GM13977 (cell line): Measurements from ENCODE around the gene CCDC14.
A peak's percentile ranks its signal among the peaks of the same experiment; 100 is the strongest.
"Not testable (repeated sequence)": the region's sequence is repeated elsewhere in the genome, so short reads cannot be mapped to it uniquely, and the experiment has no call there.

Experiments
- DNase-seq: peaks from one replicate; pipeline ENCODE4 v3.0.0; 2012; ENCODE audit warnings: low spot score
- CTCF ChIP-seq: IDR thresholded peaks from 2 replicates; pipeline ENCODE4 v1.5.1; 2012; ENCODE audit warnings: mild to moderate bottlenecking, control low read depth; ENCODE audit not compliant: insufficient read depth; ENCODE audit errors: extremely low read depth, missing control alignments
- in situ Hi-C: fragments of 300-500 bp; cut with MboI; formaldehyde crosslinking; loops from one replicate; pipeline ENCODE4 v1.12.0; 2022; ENCODE audit warnings: low sequenced_read_pairs, low pct_unique_long_range_greater_than_20kb, mixed read lengths, inconsistent platforms; ENCODE audit not compliant: unreplicated experiment

Gene CCDC14

GRCh38 chr3:123960781-123961507 lies at the start of gene CCDC14:
CCDC14 (minus strand) TSS chr3:123961229; CDS start chr3:123961173, 56 bp downstream.
- in situ Hi-C loops = no loop called here
- DNase-seq = peak; percentile 60
- no peak for TF ChIP-seq CTCF

- in situ Hi-C loops, DNase-seq: not testable (repeated sequence)
Measured at GRCh38 chr3:124008321-124008720, 47.3 kb upstream of the CCDC14 start.

- in situ Hi-C loops = no loop called here
- no peak for DNase-seq
Measured at GRCh38 chr3:124007186-124007585, 46.2 kb upstream of the CCDC14 start.

GRCh38 chr3:124002405-124003079 lies 41.5 kb upstream of the CCDC14 start:
- in situ Hi-C loops, DNase-seq: not testable (repeated sequence)

More at GRCh38 chr3:124007186-124007585, 46.2 kb upstream of the CCDC14 start:
- no peak for TF ChIP-seq CTCF

GRCh38 chr3:124001366-124001765 lies 40.3 kb upstream of the CCDC14 start:
- DNase-seq, in situ Hi-C loops: not testable (repeated sequence)

GRCh38 chr3:123997543-123997942 lies 36.5 kb upstream of the CCDC14 start:
- in situ Hi-C loops = no loop called here
- DNase-seq = no peak
- TF ChIP-seq CTCF = no peak

- no peak for DNase-seq
- no peak for TF ChIP-seq CTCF
- in situ Hi-C loops = no loop called here
Measured at GRCh38 chr3:123993818-123994217, 32.8 kb upstream of the CCDC14 start.

GRCh38 chr3:123991730-123992588 lies 30.9 kb upstream of the CCDC14 start, which contains the start of gene ROPN1:
ROPN1 (minus strand) TSS chr3:123992124; CDS start chr3:123980481, 11,643 bp downstream.
- in situ Hi-C loops = not testable (repeated sequence)

More at GRCh38 chr3:123991730-123992588, 30.9 kb upstream of the CCDC14 start, which contains the start of gene ROPN1:
- not testable (repeated sequence) for DNase-seq
